Dendritic cell treated with granulocyte-macrophage colony-stimulating factor and Interleukin-4, amounts not matched to agents 40 ng/mL and 50 ng/mL, for 4 days (primary cell): ENCODE results near the gene HJV.

Experiments used
- H3K27ac Mint-ChIP-seq: one replicate; pipeline ENCODE4 v1.8.0; 2022; ENCODE audit warnings: mild to moderate bottlenecking, mixed read lengths
- H3K27me3 Mint-ChIP-seq: one replicate; pipeline ENCODE4 v1.8.0; 2022; ENCODE audit warnings: mild to moderate bottlenecking, mixed read lengths
- H3K36me3 Mint-ChIP-seq: one replicate; pipeline ENCODE4 v1.8.0; 2022; ENCODE audit warnings: low read depth, mixed read lengths
- H3K4me1 Mint-ChIP-seq: one replicate; pipeline ENCODE4 v1.8.0; 2022; ENCODE audit warnings: low read depth, mixed read lengths
- H3K4me3 Mint-ChIP-seq: one replicate; pipeline ENCODE4 v1.8.0; 2022; ENCODE audit warnings: mild to moderate bottlenecking, moderate library complexity, mixed read lengths
- H3K9me3 Mint-ChIP-seq: one replicate; pipeline ENCODE4 v1.8.0; 2022; ENCODE audit warnings: mixed read lengths
- intact Hi-C: fragments of 100-400 bp; cut with micrococcal nuclease; formaldehyde crosslinking; loops from one replicate; pipeline ENCODE4 v1.15.0; 2022

HJV gene

GRCh38 chr1:145992958-145993617 is 28.4 kb downstream of the HJV start:
- peaks cover 65% of the 10 kb centered on the region for H3K36me3 Mint-ChIP-seq
- intact Hi-C loops, result no loop called here
- no peaks in the 10 kb centered on the region for H3K9me3 Mint-ChIP-seq
- H3K27me3 Mint-ChIP-seq, result no peaks in the 10 kb centered on the region
- peak overlapping the region; percentile 95 for H3K27ac Mint-ChIP-seq
- peaks cover 46% of the 10 kb centered on the region for H3K4me1 Mint-ChIP-seq
- peak overlapping the region; percentile 99 for H3K4me3 Mint-ChIP-seq

GRCh38 chr1:145992502-145992936 is 29.0 kb downstream of the HJV start:
- intact Hi-C loops, result no loop called here
- peak overlapping the region; percentile 95 for H3K27ac Mint-ChIP-seq
- H3K9me3 Mint-ChIP-seq, result no peaks in the 10 kb centered on the region
- peak overlapping the region; percentile 99 for H3K4me3 Mint-ChIP-seq
- no peaks in the 10 kb centered on the region for H3K27me3 Mint-ChIP-seq
- H3K4me1 Mint-ChIP-seq, result peaks cover 46% of the 10 kb centered on the region
- H3K36me3 Mint-ChIP-seq, result peaks cover 62% of the 10 kb centered on the region

GRCh38 chr1:145991735-145992412 is 29.7 kb downstream of the HJV start:
- Mint-ChIP-seq H3K9me3 (no peaks in the 10 kb centered on the region), H3K36me3 (peaks cover 56% of the 10 kb centered on the region), H3K4me1 (peaks cover 42% of the 10 kb centered on the region), H3K27ac (peak overlapping the region; percentile 95), H3K4me3 (peak overlapping the region; percentile 99), H3K27me3 (no peaks in the 10 kb centered on the region)
- intact Hi-C loops, result no loop called here

- peak overlapping the region; percentile 13 for H3K4me3 Mint-ChIP-seq
- H3K9me3 Mint-ChIP-seq, result no peaks in the 10 kb centered on the region
- intact Hi-C loops, result no loop called here
- H3K4me1 Mint-ChIP-seq, result peaks cover 54% of the 10 kb centered on the region
- H3K27me3 Mint-ChIP-seq, result no peaks in the 10 kb centered on the region
- peak overlapping the region; percentile 95 for H3K27ac Mint-ChIP-seq
- H3K36me3 Mint-ChIP-seq, result peaks cover 40% of the 10 kb centered on the region
These were observed 31.2 kb downstream of the HJV start for GRCh38 chr1:145990249-145990855.

- intact Hi-C loops, result no loop called here
- H3K36me3 Mint-ChIP-seq, result peaks cover 25% of the 10 kb centered on the region
- no peaks in the 10 kb centered on the region for H3K9me3 Mint-ChIP-seq
- H3K27ac Mint-ChIP-seq, result peak overlapping the region; percentile 95
- H3K4me1 Mint-ChIP-seq, result peaks cover 65% of the 10 kb centered on the region
- H3K4me3 Mint-ChIP-seq, result no peak overlapping the region
- H3K27me3 Mint-ChIP-seq, result no peaks in the 10 kb centered on the region
These were observed 32.8 kb downstream of the HJV start for GRCh38 chr1:145988773-145989172.

GRCh38 chr1:145987926-145988325 is 33.6 kb downstream of the HJV start:
- peak overlapping the region; percentile 95 for H3K27ac Mint-ChIP-seq
- peaks cover 60% of the 10 kb centered on the region for H3K4me1 Mint-ChIP-seq
- intact Hi-C loops, result no loop called here
- H3K36me3 Mint-ChIP-seq, result peaks cover 16% of the 10 kb centered on the region
- H3K9me3 Mint-ChIP-seq, result no peaks in the 10 kb centered on the region
- no peak overlapping the region for H3K4me3 Mint-ChIP-seq
- H3K27me3 Mint-ChIP-seq, result no peaks in the 10 kb centered on the region

GRCh38 chr1:145986551-145986950 is 35.0 kb downstream of the HJV start:
- Mint-ChIP-seq H3K27me3 (no peaks in the 10 kb centered on the region), H3K4me3 (no peak overlapping the region), H3K36me3 (peaks cover 2% of the 10 kb centered on the region), H3K4me1 (peaks cover 49% of the 10 kb centered on the region), H3K9me3 (no peaks in the 10 kb centered on the region), H3K27ac (peak overlapping the region; percentile 95)
- intact Hi-C loops, result no loop called here

GRCh38 chr1:145985502-145986439 is 35.8 kb downstream of the HJV start:
- H3K9me3 Mint-ChIP-seq, result no peaks in the 10 kb centered on the region
- H3K4me3 Mint-ChIP-seq, result peak overlapping the region; percentile 85
- peak overlapping the region; percentile 95 for H3K27ac Mint-ChIP-seq
- H3K27me3 Mint-ChIP-seq, result no peaks in the 10 kb centered on the region
- intact Hi-C loops, result loop anchor here (1.0 kb wide), 1 partner anchor 11 kb away; the partner anchor contains the start of gene TXNIP
- peaks cover 48% of the 10 kb centered on the region for H3K4me1 Mint-ChIP-seq
- no peaks in the 10 kb centered on the region for H3K36me3 Mint-ChIP-seq

- intact Hi-C loops, result loop anchor here (1.0 kb wide), 1 partner anchor 11 kb away; the partner anchor contains the start of gene TXNIP
- Mint-ChIP-seq H3K36me3 (no peaks in the 10 kb centered on the region), H3K9me3 (no peaks in the 10 kb centered on the region), H3K4me1 (peaks cover 42% of the 10 kb centered on the region), H3K4me3 (peak overlapping the region; percentile 85), H3K27ac (peak overlapping the region; percentile 95), H3K27me3 (no peaks in the 10 kb centered on the region)
These were observed 36.4 kb downstream of the HJV start for GRCh38 chr1:145985129-145985501.

- Mint-ChIP-seq H3K27ac (peak overlapping the region; percentile 95), H3K27me3 (no peaks in the 10 kb centered on the region), H3K4me3 (peak overlapping the region; percentile 85), H3K4me1 (peaks cover 41% of the 10 kb centered on the region), H3K9me3 (no peaks in the 10 kb centered on the region), H3K36me3 (no peaks in the 10 kb centered on the region)
- intact Hi-C loops, result no loop called here
These were observed 37.3 kb downstream of the HJV start for GRCh38 chr1:145983960-145984830.

GRCh38 chr1:145983206-145983675 is 38.3 kb downstream of the HJV start:
- Mint-ChIP-seq H3K4me3 (peak overlapping the region; percentile 41), H3K4me1 (peaks cover 33% of the 10 kb centered on the region), H3K9me3 (no peaks in the 10 kb centered on the region), H3K27ac (no peak overlapping the region), H3K36me3 (no peaks in the 10 kb centered on the region), H3K27me3 (no peaks in the 10 kb centered on the region)
- intact Hi-C loops, result no loop called here

- Mint-ChIP-seq H3K36me3 (peaks cover 10% of the 10 kb centered on the region), H3K4me3 (no peak overlapping the region), H3K27ac (no peak overlapping the region), H3K27me3 (no peaks in the 10 kb centered on the region), H3K4me1 (peaks cover 23% of the 10 kb centered on the region), H3K9me3 (no peaks in the 10 kb centered on the region)
- intact Hi-C loops, result no loop called here
These were observed 39.4 kb downstream of the HJV start for GRCh38 chr1:145982010-145982723.
